ENCODE data around the gene PEAR1.

DNA sequence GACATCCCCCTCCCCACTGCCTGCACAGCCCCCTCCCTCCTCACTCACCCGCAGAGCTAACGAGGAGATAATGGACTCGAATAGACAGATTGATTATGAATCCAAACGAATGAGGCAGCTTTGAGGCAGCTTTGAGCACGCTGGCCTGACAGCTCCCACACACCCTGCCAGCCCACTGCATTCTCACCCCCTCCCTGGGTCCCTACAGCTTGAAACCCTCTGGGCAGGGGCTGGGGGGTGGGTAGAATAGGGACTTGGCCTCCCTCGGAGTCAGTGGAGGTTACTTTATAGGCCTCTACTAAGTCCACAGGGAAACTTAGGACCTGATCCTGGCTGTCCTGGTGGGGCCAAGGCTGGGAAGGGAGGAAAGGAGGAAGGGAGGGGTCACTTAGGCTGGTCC, 30.9 kb upstream of the PEAR1 start:
- TF ChIP-seq, protein P1, sequence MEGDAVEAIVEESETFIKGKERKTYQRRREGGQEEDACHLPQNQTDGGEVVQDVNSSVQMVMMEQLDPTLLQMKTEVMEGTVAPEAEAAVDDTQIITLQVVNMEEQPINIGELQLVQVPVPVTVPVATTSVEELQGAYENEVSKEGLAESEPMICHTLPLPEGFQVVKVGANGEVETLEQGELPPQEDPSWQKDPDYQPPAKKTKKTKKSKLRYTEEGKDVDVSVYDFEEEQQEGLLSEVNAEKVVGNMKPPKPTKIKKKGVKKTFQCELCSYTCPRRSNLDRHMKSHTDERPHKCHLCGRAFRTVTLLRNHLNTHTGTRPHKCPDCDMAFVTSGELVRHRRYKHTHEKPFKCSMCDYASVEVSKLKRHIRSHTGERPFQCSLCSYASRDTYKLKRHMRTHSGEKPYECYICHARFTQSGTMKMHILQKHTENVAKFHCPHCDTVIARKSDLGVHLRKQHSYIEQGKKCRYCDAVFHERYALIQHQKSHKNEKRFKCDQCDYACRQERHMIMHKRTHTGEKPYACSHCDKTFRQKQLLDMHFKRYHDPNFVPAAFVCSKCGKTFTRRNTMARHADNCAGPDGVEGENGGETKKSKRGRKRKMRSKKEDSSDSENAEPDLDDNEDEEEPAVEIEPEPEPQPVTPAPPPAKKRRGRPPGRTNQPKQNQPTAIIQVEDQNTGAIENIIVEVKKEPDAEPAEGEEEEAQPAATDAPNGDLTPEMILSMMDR (conservative IDR thresholded peaks at IDR 0.05), result no peak
- no peak for TF ChIP-seq EZH2 (IDR thresholded peaks at IDR 0.05; ENCODE audit: low read depth)
